Stimulated activated CD8-positive, alpha-beta memory T cell treated with anti-CD3 and anti-CD28 coated beads, Interleukin-7, amount 100 ng/mL, for 4 hours (primary cell): ENCODE data around the gene TTC27.
"Not testable (repeated sequence)": the region's sequence is repeated elsewhere in the genome, so short reads cannot be mapped to it uniquely, and the experiment has no call there.

Experiments
- DNase-seq, 2 donors: peaks; one replicate each; pipeline ENCODE4 v3.0.0-alpha.2; 2020; ENCODE audit warnings: low read depth in 2 of 2

TTC27 gene

GRCh38 chr2:32627814-32628579 lies at the start of gene TTC27:
TSS of gene TTC27 (plus strand) at chr2:32628050. CDS start at chr2:32628293, 243 bp downstream.
- DNase-seq = peak; percentile 90 to 93

GRCh38 chr2:32591669-32592463 lies 36.0 kb upstream of the TTC27 start:
- no peak for DNase-seq

GRCh38 chr2:32594573-32594972 lies 33.3 kb upstream of the TTC27 start:
- no peak for DNase-seq

- no peak for DNase-seq
These were observed 16.5 kb upstream of the TTC27 start for GRCh38 chr2:32611366-32611765.

GRCh38 chr2:32611771-32612170 lies 16.1 kb upstream of the TTC27 start:
- no peak for DNase-seq

- no peak for DNase-seq
These were observed 13.8 kb upstream of the TTC27 start for GRCh38 chr2:32614084-32614483.

GRCh38 chr2:32617599-32618189 lies 10.2 kb upstream of the TTC27 start:
- DNase-seq = no peak

- no peak for DNase-seq
These were observed 5.1 kb upstream of the TTC27 start for GRCh38 chr2:32622570-32623310.

- no peak for DNase-seq
These were observed 4.5 kb upstream of the TTC27 start for GRCh38 chr2:32623311-32623706.

- DNase-seq = no peak
These were observed 3.0 kb upstream of the TTC27 start for GRCh38 chr2:32624812-32625211.

- no peak for DNase-seq
These were observed 1.1 kb upstream of the TTC27 start for GRCh38 chr2:32626639-32627221.

GRCh38 chr2:32627441-32627813 lies 423 bp upstream of the TTC27 start:
- no peak for DNase-seq

GRCh38 chr2:32632089-32632488 lies 4.2 kb downstream of the TTC27 start:
- no peak for DNase-seq

- no peak for DNase-seq
These were observed 5.2 kb downstream of the TTC27 start for GRCh38 chr2:32633040-32633439.

GRCh38 chr2:32638548-32638947 lies 10.7 kb downstream of the TTC27 start:
- not testable (repeated sequence) for DNase-seq

- no peak for DNase-seq
These were observed 13.3 kb downstream of the TTC27 start for GRCh38 chr2:32641180-32641579.

GRCh38 chr2:32647180-32647651 lies 19.4 kb downstream of the TTC27 start:
- no peak for DNase-seq

GRCh38 chr2:32652555-32653209 lies 24.8 kb downstream of the TTC27 start:
- no peak for DNase-seq

- no peak for DNase-seq
These were observed 28.2 kb downstream of the TTC27 start for GRCh38 chr2:32656069-32656468.

- no peak for DNase-seq
These were observed 36.0 kb downstream of the TTC27 start for GRCh38 chr2:32663864-32664263.

GRCh38 chr2:32666704-32667103 lies 38.9 kb downstream of the TTC27 start:
- no peak for DNase-seq
